GM21529 (cell line): ENCODE measurements around the gene TSACC.
"Not testable (repeated sequence)": the region's sequence is repeated elsewhere in the genome, so short reads cannot be mapped to it uniquely, and the experiment has no call there.

Source experiments
- ATAC-seq: cut with Tn5 transposase; IDR thresholded peaks from one replicate; pipeline ENCODE4 v1.9.1; 2021; ENCODE audit not compliant: unreplicated experiment

TSACC gene

GRCh38 chr1:156346035-156346434 is 7.7 kb downstream of the TSACC start:
- ATAC-seq, result not testable (repeated sequence)

GRCh38 chr1:156346636-156347035 is 8.3 kb downstream of the TSACC start:
- ATAC-seq, result no peak

GRCh38 chr1:156347331-156347730 is 9.0 kb downstream of the TSACC start:
- ATAC-seq, result no peak

- not testable (repeated sequence) for ATAC-seq
These were observed 14.2 kb downstream of the TSACC start for GRCh38 chr1:156352481-156352880.

- no peak for ATAC-seq
These were observed 18.0 kb downstream of the TSACC start for GRCh38 chr1:156356262-156356874.

GRCh38 chr1:156356875-156357534 is 18.7 kb downstream of the TSACC start:
- ATAC-seq, result peak; percentile 47

GRCh38 chr1:156357977-156358376 is 19.7 kb downstream of the TSACC start:
- ATAC-seq, result no peak

- no peak for ATAC-seq
These were observed 20.3 kb downstream of the TSACC start for GRCh38 chr1:156358641-156359040.

GRCh38 chr1:156359249-156359648 is 20.9 kb downstream of the TSACC start:
- ATAC-seq, result no peak

- ATAC-seq, result no peak
These were observed 21.6 kb downstream of the TSACC start for GRCh38 chr1:156359973-156360372.

GRCh38 chr1:156360534-156360933 is 22.2 kb downstream of the TSACC start:
- ATAC-seq, result no peak

GRCh38 chr1:156365754-156366153 is 27.4 kb downstream of the TSACC start:
- ATAC-seq, result no peak

GRCh38 chr1:156366378-156367166 is 28.2 kb downstream of the TSACC start:
- ATAC-seq, result no peak

- no peak for ATAC-seq
These were observed 29.2 kb downstream of the TSACC start for GRCh38 chr1:156367383-156368156.

- no peak for ATAC-seq
These were observed 29.9 kb downstream of the TSACC start for GRCh38 chr1:156368157-156368658.

GRCh38 chr1:156368889-156369684 is 30.8 kb downstream of the TSACC start, which contains the start of gene RHBG:
Gene RHBG (plus strand): TSS chr1:156369211. CDS start chr1:156369250, 39 bp downstream.
- no peak for ATAC-seq

- ATAC-seq, result not testable (repeated sequence)
These were observed 31.5 kb downstream of the TSACC start for GRCh38 chr1:156369685-156370286.

- ATAC-seq, result no peak
These were observed 33.4 kb downstream of the TSACC start for GRCh38 chr1:156371553-156372264.

GRCh38 chr1:156372265-156372586 is 33.9 kb downstream of the TSACC start:
- ATAC-seq, result no peak
